ENCODE results near the gene WARS2. TPM values are rescaled to one million over a fixed set of nuclear protein-coding genes. Genes with fewer than 3 reads are reported as not detected.

Gene WARS2
- total and polyA plus RNA-seq, 2 experiments from 2014 or later = 6.2 to 19.3 TPM

DNA sequence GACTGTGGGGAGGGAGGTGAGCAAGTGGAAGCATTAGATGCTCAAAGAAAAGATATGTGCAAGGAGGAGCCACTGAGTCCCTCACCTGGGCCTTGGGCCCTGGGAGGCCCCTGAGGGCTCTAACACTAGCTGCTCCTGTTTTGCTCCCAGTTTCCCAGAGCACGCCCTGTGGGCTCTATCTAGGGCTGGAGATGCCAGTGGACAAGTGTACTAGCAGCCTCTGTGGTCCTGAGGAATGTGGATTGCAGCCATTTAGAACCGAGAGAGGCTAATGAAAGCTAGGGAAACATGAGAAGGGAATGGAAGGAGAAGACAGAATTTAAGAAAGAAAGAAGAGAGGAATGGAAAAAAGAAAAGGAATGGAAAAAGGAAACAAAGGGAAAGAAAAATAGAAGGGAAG, 142.3 kb downstream of the WARS2 start:
- no peak for DNase-seq (ENCODE audit: low spot score)
- no peaks in the 10 kb centered on the region for H3K9me3 ChIP-seq (ENCODE audit: low read depth)
- H4K20me1 ChIP-seq (ENCODE audit: insufficient read depth, poor library complexity, severe bottlenecking) = no peaks in the 10 kb centered on the region
- no peak overlapping the region for H3K4me3 ChIP-seq
- H3K79me2 ChIP-seq = no peaks in the 10 kb centered on the region
- WGBS (ENCODE audit: low lambda C conversion rate, missing lambda C conversion rate) = 60% methylated on average over 2 of the region's 2 CpGs
- TF ChIP-seq, protein P1, sequence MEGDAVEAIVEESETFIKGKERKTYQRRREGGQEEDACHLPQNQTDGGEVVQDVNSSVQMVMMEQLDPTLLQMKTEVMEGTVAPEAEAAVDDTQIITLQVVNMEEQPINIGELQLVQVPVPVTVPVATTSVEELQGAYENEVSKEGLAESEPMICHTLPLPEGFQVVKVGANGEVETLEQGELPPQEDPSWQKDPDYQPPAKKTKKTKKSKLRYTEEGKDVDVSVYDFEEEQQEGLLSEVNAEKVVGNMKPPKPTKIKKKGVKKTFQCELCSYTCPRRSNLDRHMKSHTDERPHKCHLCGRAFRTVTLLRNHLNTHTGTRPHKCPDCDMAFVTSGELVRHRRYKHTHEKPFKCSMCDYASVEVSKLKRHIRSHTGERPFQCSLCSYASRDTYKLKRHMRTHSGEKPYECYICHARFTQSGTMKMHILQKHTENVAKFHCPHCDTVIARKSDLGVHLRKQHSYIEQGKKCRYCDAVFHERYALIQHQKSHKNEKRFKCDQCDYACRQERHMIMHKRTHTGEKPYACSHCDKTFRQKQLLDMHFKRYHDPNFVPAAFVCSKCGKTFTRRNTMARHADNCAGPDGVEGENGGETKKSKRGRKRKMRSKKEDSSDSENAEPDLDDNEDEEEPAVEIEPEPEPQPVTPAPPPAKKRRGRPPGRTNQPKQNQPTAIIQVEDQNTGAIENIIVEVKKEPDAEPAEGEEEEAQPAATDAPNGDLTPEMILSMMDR (IDR thresholded peaks at IDR 0.05; ENCODE audit: poor library complexity) = no peak
- TF ChIP-seq EZH2phosphoT487 (IDR thresholded peaks at IDR 0.05; ENCODE audit: low read depth, severe bottlenecking, unreplicated experiment) (no peak), EZH2 (IDR thresholded peaks at IDR 0.05; ENCODE audit: borderline replicate concordance) (no peak)
- H3K9me2 ChIP-seq (replicated peaks; ENCODE audit: insufficient read depth) = no peaks in the 10 kb centered on the region
- H3K27ac ChIP-seq = no peak overlapping the region
- peaks cover 12% of the 10 kb centered on the region for H3K4me1 ChIP-seq (ENCODE audit: insufficient read depth)
- H3K36me3 ChIP-seq (replicated peaks; ENCODE audit: insufficient read depth, low read depth) = no peaks in the 10 kb centered on the region
- H3K27me3 ChIP-seq = peaks cover 87% of the 10 kb centered on the region
- H2AFZ ChIP-seq = no peak overlapping the region
- H3K4me2 ChIP-seq = no peak overlapping the region

DNA sequence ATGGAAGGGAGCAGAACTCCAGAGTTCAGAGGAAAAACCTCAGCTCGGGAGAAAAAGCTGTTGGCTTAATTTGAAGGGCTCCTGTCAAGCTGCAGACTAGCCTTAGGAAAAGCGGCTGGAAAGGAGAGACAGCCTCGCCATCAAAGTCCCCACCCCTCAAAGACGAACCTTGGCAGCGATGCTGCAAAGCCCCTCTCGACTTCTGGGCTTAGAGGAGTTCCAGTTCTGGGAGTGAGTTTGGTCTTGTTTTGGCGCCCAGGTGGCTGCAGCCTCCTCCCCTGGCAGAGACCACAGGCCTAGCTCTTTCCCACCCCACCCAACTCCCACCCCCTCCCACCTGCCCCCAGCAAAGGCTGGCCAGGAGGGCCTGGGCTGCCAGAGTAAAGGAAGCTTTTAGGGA, 143.2 kb downstream of the WARS2 start:
- WGBS (ENCODE audit: low lambda C conversion rate, missing lambda C conversion rate) = 75% methylated on average over 7 of the region's 7 CpGs
- TF ChIP-seq, protein P1 (IDR thresholded peaks at IDR 0.05; ENCODE audit: poor library complexity) = no peak
- TF ChIP-seq EZH2phosphoT487 (IDR thresholded peaks at IDR 0.05; ENCODE audit: low read depth, severe bottlenecking, unreplicated experiment) = no peak
- TF ChIP-seq EZH2 (IDR thresholded peaks at IDR 0.05; ENCODE audit: borderline replicate concordance) = no peak
- Histone ChIP-seq H4K20me1 (ENCODE audit: insufficient read depth, poor library complexity, severe bottlenecking) (no peaks in the 10 kb centered on the region), H3K4me1 (ENCODE audit: insufficient read depth) (peaks cover 12% of the 10 kb centered on the region), H2AFZ (no peak overlapping the region), H3K9me2 (replicated peaks; ENCODE audit: insufficient read depth) (no peaks in the 10 kb centered on the region), H3K4me3 (no peak overlapping the region), H3K36me3 (replicated peaks; ENCODE audit: insufficient read depth, low read depth) (no peaks in the 10 kb centered on the region), H3K27ac (no peak overlapping the region), H3K79me2 (no peaks in the 10 kb centered on the region), H3K4me2 (no peak overlapping the region), H3K9me3 (ENCODE audit: low read depth) (no peaks in the 10 kb centered on the region), H3K27me3 (peaks cover 87% of the 10 kb centered on the region)
- DNase-seq (ENCODE audit: low spot score) = no peak

DNA sequence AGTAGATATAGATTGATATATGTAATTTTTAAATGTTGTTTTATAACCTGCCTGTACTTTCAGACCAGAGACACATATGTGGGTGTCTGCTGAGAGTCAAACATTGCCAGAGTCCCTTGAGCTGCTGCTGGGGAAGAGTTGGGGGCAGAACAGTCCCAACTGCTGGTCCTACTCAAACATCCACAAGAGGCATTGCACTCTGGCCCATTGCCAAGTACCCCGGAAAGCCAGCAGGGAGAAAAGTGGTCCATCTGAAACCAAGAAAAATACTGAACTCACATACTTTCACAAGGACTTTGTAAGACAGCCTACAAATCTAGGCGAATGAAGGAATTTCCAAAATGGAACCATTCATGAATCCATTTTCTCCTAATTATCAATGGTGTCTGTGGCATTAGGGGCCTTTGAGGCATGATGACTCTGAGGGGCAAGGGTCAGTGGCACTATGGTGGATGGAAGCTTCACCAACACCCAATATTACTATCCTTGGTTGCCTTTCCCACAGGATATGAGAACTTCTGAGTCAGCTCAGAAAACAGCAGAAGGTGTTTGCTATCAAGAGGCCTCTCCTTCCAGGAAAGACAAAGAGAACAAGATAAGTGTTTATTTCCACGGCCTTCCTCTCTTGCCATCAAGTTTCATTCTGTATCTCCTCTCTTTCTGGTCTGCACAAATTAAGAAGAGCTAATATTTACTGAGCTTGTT, 145.0 kb downstream of the WARS2 start:
- no peak for TF ChIP-seq EZH2phosphoT487 (IDR thresholded peaks at IDR 0.05; ENCODE audit: low read depth, severe bottlenecking, unreplicated experiment)
- TF ChIP-seq, protein P1 (IDR thresholded peaks at IDR 0.05; ENCODE audit: poor library complexity) = no peak
- TF ChIP-seq EZH2 (IDR thresholded peaks at IDR 0.05; ENCODE audit: borderline replicate concordance) = no peak
- H3K4me1 ChIP-seq (ENCODE audit: insufficient read depth) = peaks cover 9% of the 10 kb centered on the region
- 73% methylated on average over 3 of the region's 3 CpGs for WGBS (ENCODE audit: low lambda C conversion rate, missing lambda C conversion rate)
- no peaks in the 10 kb centered on the region for H3K36me3 ChIP-seq (replicated peaks; ENCODE audit: insufficient read depth, low read depth)
- no peak overlapping the region for H3K27ac ChIP-seq
- H4K20me1 ChIP-seq (ENCODE audit: insufficient read depth, poor library complexity, severe bottlenecking) = no peaks in the 10 kb centered on the region
- no peak overlapping the region for H2AFZ ChIP-seq
- H3K9me3 ChIP-seq (ENCODE audit: low read depth) = no peaks in the 10 kb centered on the region
- H3K79me2 ChIP-seq = no peaks in the 10 kb centered on the region
- H3K4me2 ChIP-seq = no peak overlapping the region
- no peak overlapping the region for H3K4me3 ChIP-seq
- no peaks in the 10 kb centered on the region for H3K9me2 ChIP-seq (replicated peaks; ENCODE audit: insufficient read depth)
- DNase-seq (ENCODE audit: low spot score) = no peak
- H3K27me3 ChIP-seq = peaks cover 90% of the 10 kb centered on the region

Measured in hepatocyte (in vitro differentiated cells).